Measurements from ENCODE around the gene FAM240B.

Gene FAM240B

GRCh38 chr9:38682713-38683112 is 37.2 kb downstream of the FAM240B start:
- H2BK12ac ChIP-seq (ENCODE audit: low read length in 2 of 2): no peak overlapping the region
- H3K79me1 ChIP-seq (replicated peaks; ENCODE audit: low read length, poor library complexity, severe bottlenecking): no peaks in the 10 kb centered on the region
- H3K4me1 ChIP-seq (ENCODE audit: control insufficient read depth, insufficient read depth, low read depth, low read length): peaks cover 25% of the 10 kb centered on the region
- no peak overlapping the region for H4K8ac ChIP-seq (ENCODE audit: low read length)
- H3K4ac ChIP-seq (ENCODE audit: low read depth in 1 of 2, low read length in 2 of 2): no peak overlapping the region
- no peak overlapping the region for H3K9ac ChIP-seq (ENCODE audit: low read length)
- H3K27me3 ChIP-seq (ENCODE audit: control insufficient read depth in 1 of 2, insufficient read depth in 1 of 2, low read length in 2 of 2): peaks cover 0 to 10% of the 10 kb centered on the region in 2 experiments
- no peaks in the 10 kb centered on the region for H3K9me3 ChIP-seq (ENCODE audit: control insufficient read depth, low read length)
- peak overlapping the region; percentile 68 for H2BK5ac ChIP-seq (ENCODE audit: low read depth, low read length, poor library complexity, severe bottlenecking)
- no peak overlapping the region for H4K91ac ChIP-seq (ENCODE audit: low read length)
- 8% methylated on average over 2 of the region's 3 CpGs for WGBS
- H2BK15ac ChIP-seq (ENCODE audit: low read depth, poor library complexity, severe bottlenecking): no peak overlapping the region
- no peak overlapping the region for H3K23ac ChIP-seq (ENCODE audit: low read length in 2 of 2)
- no peak overlapping the region for H2AK5ac ChIP-seq (ENCODE audit: low read length, severe bottlenecking)
- H3K4me3 ChIP-seq (ENCODE audit: insufficient read depth in 1 of 2, low read depth in 1 of 2, low read length in 2 of 2): no peak overlapping the region
- H2BK120ac ChIP-seq (ENCODE audit: low read depth, low read length): no peak overlapping the region
- peak overlapping the region in 1 of 2 experiments; percentile 79 for H3K18ac ChIP-seq (ENCODE audit: low read depth in 1 of 2, low read length in 2 of 2)
- peak overlapping the region; percentile 74 for H3K27ac ChIP-seq (ENCODE audit: low read length, poor library complexity, severe bottlenecking)
- H3K36me3 ChIP-seq (ENCODE audit: control insufficient read depth in 1 of 2, insufficient read depth in 2 of 2, low read depth in 1 of 2, low read length in 2 of 2): no peaks in the 10 kb centered on the region
- H3K4me2 ChIP-seq (ENCODE audit: low read length, poor library complexity, severe bottlenecking): no peak overlapping the region
- no peak overlapping the region for H3K14ac ChIP-seq (ENCODE audit: low read length in 2 of 2)
- DNase-seq: peak; percentile 96
- H2AFZ ChIP-seq (ENCODE audit: low read depth, low read length): no peak overlapping the region

GRCh38 chr9:38681747-38682227 is 38.1 kb downstream of the FAM240B start:
- Histone ChIP-seq H3K79me1 (replicated peaks; ENCODE audit: low read length, poor library complexity, severe bottlenecking) (no peaks in the 10 kb centered on the region), H3K4ac (ENCODE audit: low read depth in 1 of 2, low read length in 2 of 2) (peak overlapping the region in 1 of 2 experiments; percentile 9), H2BK120ac (ENCODE audit: low read depth, low read length) (peak overlapping the region; percentile 42), H3K9ac (ENCODE audit: low read length) (no peak overlapping the region), H3K9me3 (ENCODE audit: control insufficient read depth, low read length) (no peaks in the 10 kb centered on the region), H3K4me2 (ENCODE audit: low read length, poor library complexity, severe bottlenecking) (no peak overlapping the region), H3K4me1 (ENCODE audit: control insufficient read depth, insufficient read depth, low read depth, low read length) (peaks cover 20% of the 10 kb centered on the region), H3K27ac (ENCODE audit: low read length, poor library complexity, severe bottlenecking) (peak overlapping the region; percentile 74), H4K91ac (ENCODE audit: low read length) (no peak overlapping the region), H2BK5ac (ENCODE audit: low read depth, low read length, poor library complexity, severe bottlenecking) (no peak overlapping the region), H3K18ac (ENCODE audit: low read depth in 1 of 2, low read length in 2 of 2) (peak overlapping the region in 1 of 2 experiments; percentile 86), H2BK15ac (ENCODE audit: low read depth, poor library complexity, severe bottlenecking) (no peak overlapping the region), H3K23ac (ENCODE audit: low read length in 2 of 2) (no peak overlapping the region), H3K36me3 (ENCODE audit: control insufficient read depth in 1 of 2, insufficient read depth in 2 of 2, low read depth in 1 of 2, low read length in 2 of 2) (no peaks in the 10 kb centered on the region), H3K4me3 (ENCODE audit: insufficient read depth in 1 of 2, low read depth in 1 of 2, low read length in 2 of 2) (no peak overlapping the region), H2BK12ac (ENCODE audit: low read length in 2 of 2) (peak overlapping the region in 1 of 2 experiments; percentile 80), H2AFZ (ENCODE audit: low read depth, low read length) (no peak overlapping the region), H4K8ac (ENCODE audit: low read length) (no peak overlapping the region), H2AK5ac (ENCODE audit: low read length, severe bottlenecking) (peak overlapping the region; percentile 59), H3K27me3 (ENCODE audit: control insufficient read depth in 1 of 2, insufficient read depth in 1 of 2, low read length in 2 of 2) (peaks cover 0 to 17% of the 10 kb centered on the region in 2 experiments), H3K14ac (ENCODE audit: low read length in 2 of 2) (no peak overlapping the region)
- DNase-seq: peak; percentile 74
- WGBS: no CpG with 5 or more reads among the region's 4 CpGs

GRCh38 chr9:38680837-38681445 is 39.0 kb downstream of the FAM240B start:
- 87% methylated on average over 14 of the region's 14 CpGs for WGBS
- Histone ChIP-seq H2BK120ac (ENCODE audit: low read depth, low read length) (peak overlapping the region; percentile 11), H3K79me1 (replicated peaks; ENCODE audit: low read length, poor library complexity, severe bottlenecking) (no peaks in the 10 kb centered on the region), H3K23ac (ENCODE audit: low read length in 2 of 2) (no peak overlapping the region), H2AK5ac (ENCODE audit: low read length, severe bottlenecking) (peak overlapping the region; percentile 77), H4K91ac (ENCODE audit: low read length) (peak overlapping the region; percentile 88), H3K36me3 (ENCODE audit: control insufficient read depth in 1 of 2, insufficient read depth in 2 of 2, low read depth in 1 of 2, low read length in 2 of 2) (no peaks in the 10 kb centered on the region), H2BK12ac (ENCODE audit: low read length in 2 of 2) (peak overlapping the region; percentile 61 to 79), H3K4me3 (ENCODE audit: insufficient read depth in 1 of 2, low read depth in 1 of 2, low read length in 2 of 2) (no peak overlapping the region), H3K4me2 (ENCODE audit: low read length, poor library complexity, severe bottlenecking) (no peak overlapping the region), H3K18ac (ENCODE audit: low read depth in 1 of 2, low read length in 2 of 2) (peak overlapping the region; percentile 51 to 58), H3K4ac (ENCODE audit: low read depth in 1 of 2, low read length in 2 of 2) (peak overlapping the region; percentile 26 to 78), H4K8ac (ENCODE audit: low read length) (no peak overlapping the region), H2BK5ac (ENCODE audit: low read depth, low read length, poor library complexity, severe bottlenecking) (no peak overlapping the region), H3K27ac (ENCODE audit: low read length, poor library complexity, severe bottlenecking) (no peak overlapping the region), H2AFZ (ENCODE audit: low read depth, low read length) (no peak overlapping the region), H3K14ac (ENCODE audit: low read length in 2 of 2) (peak overlapping the region in 1 of 2 experiments; percentile 22), H3K9ac (ENCODE audit: low read length) (no peak overlapping the region), H2BK15ac (ENCODE audit: low read depth, poor library complexity, severe bottlenecking) (peak overlapping the region; percentile 44), H3K9me3 (ENCODE audit: control insufficient read depth, low read length) (no peaks in the 10 kb centered on the region), H3K27me3 (ENCODE audit: control insufficient read depth in 1 of 2, insufficient read depth in 1 of 2, low read length in 2 of 2) (peaks cover 0 to 17% of the 10 kb centered on the region in 2 experiments), H3K4me1 (ENCODE audit: control insufficient read depth, insufficient read depth, low read depth, low read length) (peaks cover 17% of the 10 kb centered on the region)
- DNase-seq: no peak

GRCh38 chr9:38677660-38678303 is 42.2 kb downstream of the FAM240B start:
- Histone ChIP-seq H2BK5ac (ENCODE audit: low read depth, low read length, poor library complexity, severe bottlenecking) (no peak overlapping the region), H3K79me1 (replicated peaks; ENCODE audit: low read length, poor library complexity, severe bottlenecking) (no peaks in the 10 kb centered on the region), H3K27ac (ENCODE audit: low read length, poor library complexity, severe bottlenecking) (no peak overlapping the region), H2BK15ac (ENCODE audit: low read depth, poor library complexity, severe bottlenecking) (peak overlapping the region; percentile 50), H3K27me3 (ENCODE audit: control insufficient read depth in 1 of 2, insufficient read depth in 1 of 2, low read length in 2 of 2) (peaks cover 0 to 16% of the 10 kb centered on the region in 2 experiments), H2BK120ac (ENCODE audit: low read depth, low read length) (no peak overlapping the region), H2AFZ (ENCODE audit: low read depth, low read length) (no peak overlapping the region), H3K36me3 (ENCODE audit: control insufficient read depth in 1 of 2, insufficient read depth in 2 of 2, low read depth in 1 of 2, low read length in 2 of 2) (no peaks in the 10 kb centered on the region), H3K14ac (ENCODE audit: low read length in 2 of 2) (no peak overlapping the region), H3K23ac (ENCODE audit: low read length in 2 of 2) (no peak overlapping the region), H3K4me1 (ENCODE audit: control insufficient read depth, insufficient read depth, low read depth, low read length) (peaks cover 17% of the 10 kb centered on the region), H4K8ac (ENCODE audit: low read length) (peak overlapping the region; percentile 19), H2AK5ac (ENCODE audit: low read length, severe bottlenecking) (peak overlapping the region; percentile 6), H3K18ac (ENCODE audit: low read depth in 1 of 2, low read length in 2 of 2) (peak overlapping the region in 1 of 2 experiments; percentile 41), H3K9ac (ENCODE audit: low read length) (no peak overlapping the region), H3K4me2 (ENCODE audit: low read length, poor library complexity, severe bottlenecking) (no peak overlapping the region), H3K9me3 (ENCODE audit: control insufficient read depth, low read length) (no peaks in the 10 kb centered on the region), H3K4ac (ENCODE audit: low read depth in 1 of 2, low read length in 2 of 2) (no peak overlapping the region), H2BK12ac (ENCODE audit: low read length in 2 of 2) (peak overlapping the region in 1 of 2 experiments; percentile 8), H4K91ac (ENCODE audit: low read length) (peak overlapping the region; percentile 66), H3K4me3 (ENCODE audit: insufficient read depth in 1 of 2, low read depth in 1 of 2, low read length in 2 of 2) (no peak overlapping the region)
- 73% methylated on average over 14 of the region's 14 CpGs for WGBS
- DNase-seq: no peak

Data from mesenchymal stem cell (in vitro differentiated cells and primary cell).